ENCODE measurements around the gene RARB.

RARB gene

DNA sequence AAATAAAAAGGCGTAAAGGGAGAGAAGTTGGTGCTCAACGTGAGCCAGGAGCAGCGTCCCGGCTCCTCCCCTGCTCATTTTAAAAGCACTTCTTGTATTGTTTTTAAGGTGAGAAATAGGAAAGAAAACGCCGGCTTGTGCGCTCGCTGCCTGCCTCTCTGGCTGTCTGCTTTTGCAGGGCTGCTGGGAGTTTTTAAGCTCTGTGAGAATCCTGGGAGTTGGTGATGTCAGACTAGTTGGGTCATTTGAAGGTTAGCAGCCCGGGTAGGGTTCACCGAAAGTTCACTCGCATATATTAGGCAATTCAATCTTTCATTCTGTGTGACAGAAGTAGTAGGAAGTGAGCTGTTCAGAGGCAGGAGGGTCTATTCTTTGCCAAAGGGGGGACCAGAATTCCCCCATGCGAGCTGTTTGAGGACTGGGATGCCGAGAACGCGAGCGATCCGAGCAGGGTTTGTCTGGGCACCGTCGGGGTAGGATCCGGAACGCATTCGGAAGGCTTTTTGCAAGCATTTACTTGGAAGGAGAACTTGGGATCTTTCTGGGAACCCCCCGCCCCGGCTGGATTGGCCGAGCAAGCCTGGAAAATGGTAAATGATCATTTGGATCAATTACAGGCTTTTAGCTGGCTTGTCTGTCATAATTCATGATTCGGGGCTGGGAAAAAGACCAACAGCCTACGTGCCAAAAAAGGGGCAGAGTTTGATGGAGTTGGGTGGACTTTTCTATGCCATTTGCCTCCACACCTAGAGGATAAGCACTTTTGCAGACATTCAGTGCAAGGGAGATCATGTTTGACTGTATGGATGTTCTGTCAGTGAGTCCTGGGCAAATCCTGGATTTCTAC lies at the start of gene RARB:
TSS of gene RARB (plus strand) at position 322 of the 847 bp plus-strand sequence. CDS start at position 791, 469 bp downstream.
- no peak for DNase-seq (ENCODE audit: low read depth in 3 of 3)

DNA sequence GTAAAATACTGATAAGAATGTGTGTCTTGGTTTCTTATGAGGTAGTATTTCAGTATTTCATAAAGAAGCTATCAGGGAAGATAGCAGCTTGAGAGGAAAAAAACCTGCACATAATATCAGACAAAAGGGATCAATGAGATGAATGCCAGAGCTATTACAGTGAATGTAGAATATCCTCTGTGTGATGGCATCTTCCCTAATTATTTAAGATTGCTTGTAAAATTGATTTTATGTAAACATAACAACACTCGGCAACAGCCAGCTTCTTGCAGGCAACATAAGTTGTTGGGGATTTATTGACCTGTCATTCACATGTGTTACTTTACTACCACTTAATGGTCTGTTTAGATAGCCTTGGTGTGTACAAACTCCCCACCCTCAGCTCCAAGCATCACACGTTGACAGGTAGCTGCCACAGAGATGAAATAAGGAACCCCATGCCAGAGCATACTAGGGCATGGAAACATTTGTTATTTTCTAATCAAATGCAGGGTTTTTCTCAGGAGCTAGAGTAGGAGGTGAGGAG lies 49.2 kb upstream of the RARB start:
- DNase-seq (ENCODE audit: low read depth in 3 of 3) = no peak

DNA sequence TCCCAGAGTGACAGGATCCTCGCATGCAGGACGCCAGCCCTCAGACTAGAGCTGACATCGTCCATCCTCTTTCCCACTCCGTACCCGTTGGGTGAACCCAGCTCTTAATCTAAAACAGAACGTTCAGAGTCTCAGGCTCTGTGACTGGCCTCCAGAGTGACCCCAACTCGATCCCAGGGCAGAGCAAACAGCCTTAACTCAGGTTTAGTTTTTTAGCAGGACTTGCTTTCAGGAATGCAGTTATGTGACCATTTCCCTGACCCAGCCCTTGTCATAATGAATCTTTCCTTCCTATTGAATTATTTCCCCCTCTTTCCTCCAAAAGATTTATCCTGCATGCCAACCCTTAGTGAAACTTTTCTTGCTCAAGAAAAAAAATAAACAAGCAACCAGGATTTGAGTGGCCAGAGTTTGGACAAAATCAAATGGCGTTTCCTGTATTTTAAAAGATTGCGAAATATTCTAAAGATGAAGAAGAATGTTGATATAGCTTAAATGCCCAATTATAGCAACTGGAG lies 47.8 kb upstream of the RARB start:
- no peak for DNase-seq (ENCODE audit: low read depth in 3 of 3)

DNA sequence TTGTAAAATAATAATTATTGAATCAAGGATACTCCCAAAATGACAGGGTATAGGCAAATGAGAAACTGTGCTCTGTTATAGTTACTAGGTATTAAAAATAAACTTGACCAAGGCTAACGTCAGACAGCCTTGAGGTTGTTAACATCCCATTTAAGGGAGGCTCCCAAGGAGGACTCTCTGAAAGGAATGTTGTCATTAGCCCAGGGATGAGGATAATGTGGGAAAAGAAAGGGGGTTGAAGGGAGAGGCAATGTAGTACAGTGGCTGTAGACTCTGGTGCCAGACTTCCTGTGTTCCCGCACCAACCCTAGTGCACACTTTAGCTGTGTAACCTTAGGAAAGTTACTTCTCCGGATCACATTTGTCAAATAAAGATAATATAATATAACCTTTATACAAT lies 47.0 kb upstream of the RARB start:
- no peak for DNase-seq (ENCODE audit: low read depth in 3 of 3)

DNA sequence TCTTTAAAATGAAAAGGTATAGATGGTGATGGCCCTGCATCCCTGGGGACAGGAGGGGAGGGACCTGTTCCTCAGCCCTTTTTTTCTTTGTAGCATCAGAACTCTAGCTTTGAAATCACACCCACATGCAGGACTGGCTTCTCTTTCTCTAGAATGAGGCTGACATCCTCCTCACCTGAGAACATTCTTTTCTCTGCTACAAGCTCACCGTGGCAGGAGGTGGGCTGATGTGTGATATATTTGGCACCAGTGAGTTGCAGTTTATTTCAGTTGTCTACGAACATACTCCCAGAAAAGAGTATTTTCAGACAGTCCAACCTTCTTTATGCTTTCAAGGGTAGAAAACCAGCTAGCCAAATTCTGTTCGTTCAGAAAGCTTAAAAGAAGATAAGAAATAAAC lies 43.6 kb upstream of the RARB start:
- DNase-seq (ENCODE audit: low read depth in 3 of 3) = no peak

DNA sequence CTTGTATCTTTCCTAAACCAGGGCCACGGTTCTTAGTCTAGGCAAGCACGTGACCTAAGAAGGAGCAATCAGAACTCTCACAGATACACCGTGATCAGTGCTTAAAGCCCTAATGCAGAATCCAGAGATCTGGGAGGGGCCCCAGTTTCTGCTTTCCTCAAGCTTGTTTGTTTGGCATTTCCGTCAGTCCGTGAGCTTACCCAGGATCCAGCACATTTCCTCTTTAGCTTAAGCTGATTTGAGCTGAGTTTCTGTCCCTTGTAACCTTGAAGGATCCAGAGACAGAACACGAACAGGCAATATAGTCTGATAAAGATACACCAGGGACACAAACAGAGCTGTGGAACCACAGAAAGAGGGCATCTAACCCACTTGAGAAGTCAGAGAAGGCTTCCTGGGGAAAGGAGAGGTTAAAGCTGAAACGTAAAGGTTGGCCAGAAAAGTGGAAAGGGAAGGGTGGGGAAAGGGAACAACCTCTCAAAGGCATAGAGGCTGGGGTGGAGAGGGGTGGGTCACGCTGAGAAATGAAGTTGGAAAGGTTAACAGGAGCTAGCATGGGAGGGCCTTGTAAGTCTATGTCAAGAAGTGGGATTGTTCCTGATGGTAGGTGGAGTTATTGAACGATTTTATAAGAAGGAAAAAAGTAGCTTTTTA lies 42.1 kb upstream of the RARB start:
- no peak for DNase-seq (ENCODE audit: low read depth in 3 of 3)

DNA sequence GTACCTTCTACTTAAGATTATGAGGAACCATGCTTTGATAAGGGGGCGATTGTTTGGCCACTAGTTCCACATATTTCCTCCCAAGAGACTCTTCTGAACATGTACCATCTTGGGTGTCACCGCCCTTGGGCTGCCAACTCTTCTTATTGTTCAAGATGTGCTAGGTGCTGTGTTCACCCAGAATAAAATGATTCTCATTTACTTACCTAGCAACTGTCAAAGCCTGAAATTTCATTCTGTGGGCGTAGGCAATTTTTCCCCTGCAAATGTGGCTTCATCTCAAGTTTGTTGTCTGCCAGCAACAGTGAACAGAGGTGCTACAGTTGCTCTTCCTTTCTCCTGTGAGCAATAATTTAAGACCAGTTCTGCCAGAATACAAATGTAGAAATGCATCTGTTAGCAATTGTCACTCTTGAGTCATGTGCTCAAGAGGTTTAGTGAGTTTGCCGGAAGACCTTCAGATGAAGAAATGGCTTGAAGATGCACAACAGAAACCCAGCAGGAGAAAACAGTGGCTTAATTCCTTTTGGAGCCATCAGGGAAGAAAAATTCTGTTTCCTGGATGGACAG lies 41.3 kb upstream of the RARB start:
- no peak for DNase-seq (ENCODE audit: low read depth in 3 of 3)

DNA sequence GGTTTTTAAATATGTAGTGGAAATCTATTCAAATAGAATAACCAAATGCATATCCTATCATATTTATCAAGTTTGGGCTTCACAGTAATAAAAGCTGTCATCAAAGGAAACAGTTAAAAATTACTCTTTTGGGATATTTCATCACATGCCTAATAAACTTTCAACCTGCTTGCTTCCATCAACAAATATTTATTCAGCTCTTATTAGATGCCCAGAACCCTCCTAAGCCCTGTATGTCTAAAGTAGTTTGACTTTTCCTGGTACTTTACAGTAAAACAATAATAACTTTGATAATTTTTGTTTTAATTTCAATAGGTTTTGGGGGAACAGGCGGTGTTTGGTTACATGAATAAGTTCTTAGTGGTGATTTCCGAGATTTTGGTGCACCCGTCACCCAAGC lies 37.5 kb upstream of the RARB start:
- DNase-seq (ENCODE audit: low read depth in 3 of 3) = no peak

DNA sequence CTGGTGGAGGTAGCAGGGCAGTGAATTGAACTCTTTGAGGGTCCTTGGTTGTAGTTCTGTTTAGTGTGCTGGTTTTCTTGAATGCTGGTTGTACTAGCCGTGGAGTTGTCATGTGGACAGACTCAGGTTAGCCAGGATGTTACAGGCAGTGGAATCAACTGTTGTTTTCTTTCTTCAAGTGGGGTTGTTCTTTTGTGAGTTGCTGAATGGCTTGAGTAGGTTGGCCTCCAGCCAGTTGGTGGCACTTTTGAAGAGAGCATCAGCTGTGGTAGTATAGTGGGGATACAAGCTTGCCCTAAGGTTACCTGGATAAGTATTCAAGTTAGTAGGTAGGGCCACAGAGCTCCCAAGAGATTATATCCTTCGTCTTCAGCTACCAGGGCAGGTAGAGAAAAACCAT lies 31.8 kb upstream of the RARB start:
- DNase-seq (ENCODE audit: low read depth in 3 of 3) = no peak

DNA sequence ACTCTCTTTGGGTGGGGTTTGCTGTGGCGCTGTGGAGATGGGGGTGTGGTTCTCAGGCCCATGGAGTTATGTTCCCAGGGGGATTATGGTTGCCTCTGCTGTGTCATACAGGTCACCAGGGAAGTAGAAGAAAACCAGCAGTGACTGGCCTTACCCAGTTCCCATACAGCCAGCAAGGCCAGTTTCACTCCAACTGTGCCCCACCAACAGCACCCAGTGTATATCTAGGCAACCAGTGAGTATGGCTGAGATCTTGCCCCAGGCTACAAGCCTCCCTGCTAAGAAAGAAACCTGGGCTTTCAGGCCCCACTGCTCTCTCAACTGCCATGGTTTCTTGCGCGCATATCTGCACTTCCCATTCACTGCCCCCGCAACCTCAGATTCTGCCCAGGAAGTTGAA lies 31.4 kb upstream of the RARB start:
- DNase-seq (ENCODE audit: low read depth in 3 of 3) = no peak

DNA sequence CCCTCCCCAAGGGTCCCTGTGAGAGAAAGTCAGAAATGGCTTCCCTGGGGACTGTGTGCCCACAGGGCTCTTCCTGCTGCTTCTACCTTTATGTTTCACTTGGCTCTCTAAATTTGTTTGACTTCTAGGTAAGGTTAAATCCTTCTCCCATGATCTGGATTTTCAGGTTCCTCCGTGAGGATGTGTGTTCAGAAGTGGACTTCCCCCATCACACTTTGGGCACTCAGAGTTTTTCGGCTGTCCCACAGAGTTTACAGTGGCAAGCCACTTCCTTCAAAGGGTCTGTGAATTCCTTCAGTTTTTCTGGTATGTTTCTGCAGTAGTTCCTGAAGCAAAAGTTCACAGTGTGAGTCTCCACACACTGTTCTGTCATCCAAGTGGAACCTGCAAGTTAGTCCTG lies 30.9 kb upstream of the RARB start:
- no peak for DNase-seq (ENCODE audit: low read depth in 3 of 3)

DNA sequence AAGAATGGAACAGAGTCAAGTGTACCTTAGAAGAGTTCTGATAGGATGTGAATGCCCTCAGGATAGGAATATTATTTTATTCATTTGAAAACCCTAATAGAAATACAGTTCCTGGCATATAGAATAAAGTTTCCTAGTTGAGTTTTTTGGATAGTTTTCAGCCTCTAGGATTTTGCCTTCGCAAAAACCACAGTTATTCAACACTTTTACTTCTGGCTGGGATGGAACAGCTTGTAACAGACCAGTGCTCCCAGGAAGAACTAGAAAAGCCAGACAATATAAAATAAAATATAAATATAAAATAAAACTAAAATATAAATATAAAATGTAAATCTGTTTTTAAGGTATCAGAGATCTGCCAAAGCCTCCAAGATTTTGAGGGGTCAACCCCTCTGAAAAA lies 27.5 kb upstream of the RARB start:
- no peak for DNase-seq (ENCODE audit: low read depth in 3 of 3)

DNA sequence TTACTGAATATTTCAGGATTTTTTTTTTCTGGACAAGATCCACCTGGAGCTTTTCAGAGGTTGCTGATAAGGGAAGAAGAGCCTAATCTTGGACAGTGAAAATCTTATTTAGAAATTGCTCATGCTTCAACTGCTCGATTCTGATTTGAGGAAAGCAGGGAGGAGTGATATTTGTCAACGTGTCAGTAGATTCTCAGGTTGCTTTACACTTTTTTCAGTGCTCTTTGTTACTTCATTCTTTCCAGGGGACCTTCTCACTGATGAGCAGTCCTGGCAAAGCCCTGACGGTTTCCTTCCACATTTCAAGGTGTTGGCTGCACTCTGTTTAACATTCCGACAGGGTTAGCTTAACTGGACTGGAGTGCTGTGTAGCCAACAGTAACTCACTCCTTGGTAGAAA lies 24.1 kb upstream of the RARB start:
- DNase-seq (ENCODE audit: low read depth in 3 of 3) = no peak

DNA sequence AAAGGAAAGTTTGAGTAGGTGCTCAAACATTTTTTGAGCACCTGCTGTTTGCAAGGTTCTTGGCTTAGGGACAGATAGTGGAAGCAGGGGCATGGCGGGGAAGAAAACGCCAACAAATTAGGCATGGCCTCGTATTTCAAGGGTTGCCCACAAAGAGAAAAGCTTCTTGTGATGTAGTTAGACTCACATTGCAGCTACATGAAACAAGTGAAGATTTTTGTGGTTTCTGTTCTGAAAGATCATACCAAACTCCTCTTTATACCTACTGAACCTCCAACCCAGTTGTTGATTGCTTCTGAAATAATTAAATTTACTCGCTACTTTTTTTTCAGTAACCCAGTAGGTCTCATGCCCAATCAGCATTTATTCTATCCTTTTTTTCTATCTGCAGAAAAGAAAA lies 23.5 kb upstream of the RARB start:
- DNase-seq (ENCODE audit: low read depth in 3 of 3) = no peak

DNA sequence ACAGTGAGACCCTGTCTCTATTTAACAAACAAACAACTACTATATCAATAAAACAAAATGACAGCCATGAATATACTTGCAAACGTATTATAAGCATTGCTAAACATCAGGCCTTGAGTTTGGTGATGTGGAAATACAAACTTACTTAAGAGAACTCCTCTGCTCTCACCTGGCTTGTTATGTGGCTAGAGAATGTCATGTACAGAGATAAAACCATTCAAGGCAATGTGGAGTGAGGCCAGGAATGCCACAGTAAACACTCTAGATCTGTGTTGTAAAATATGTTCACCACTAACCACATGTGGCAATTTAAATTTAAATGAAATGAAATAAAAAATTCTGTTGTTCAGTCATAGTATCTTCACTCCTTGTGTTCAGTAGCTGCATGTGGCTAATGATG lies 22.7 kb upstream of the RARB start:
- no peak for DNase-seq (ENCODE audit: low read depth in 3 of 3)

DNA sequence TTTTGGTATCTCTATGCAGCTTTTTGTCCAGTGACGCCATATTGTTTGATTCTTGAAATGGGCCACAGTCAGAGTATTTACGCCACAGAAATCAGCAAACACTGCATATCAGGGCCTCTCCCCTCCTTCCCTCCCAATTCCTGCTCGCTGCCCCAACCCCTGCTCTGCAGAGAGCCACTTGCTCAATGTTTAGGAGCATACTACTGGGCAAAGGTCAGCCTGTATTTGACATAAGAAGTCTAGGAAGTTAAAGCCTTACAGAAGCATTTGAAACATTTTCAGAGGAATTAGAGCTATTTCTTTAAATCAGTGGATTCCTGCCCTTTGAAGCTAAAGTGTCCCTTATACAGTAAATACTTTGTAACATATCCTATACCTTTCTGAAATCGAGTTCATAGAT lies 17.4 kb upstream of the RARB start:
- no peak for DNase-seq (ENCODE audit: low read depth in 3 of 3)

DNA sequence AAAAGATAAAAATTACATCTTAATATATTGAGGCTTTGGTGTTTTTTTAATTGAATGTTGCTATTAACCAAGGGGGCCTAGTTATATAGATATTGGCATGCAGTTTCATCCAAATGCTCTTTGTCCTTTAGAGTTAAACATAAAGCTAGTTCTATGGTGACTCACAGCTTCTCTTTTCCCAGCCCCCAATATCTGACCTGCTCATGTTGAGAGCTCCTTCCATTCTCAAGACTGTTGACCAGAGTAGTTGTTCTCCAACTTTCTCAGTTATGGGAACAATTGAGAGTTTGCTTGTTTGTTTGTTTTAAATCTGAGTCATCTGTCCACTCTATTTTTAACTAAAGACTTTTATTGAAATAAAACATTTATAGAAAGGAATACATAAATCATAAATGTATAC lies 15.8 kb upstream of the RARB start:
- no peak for DNase-seq (ENCODE audit: low read depth in 3 of 3)

DNA sequence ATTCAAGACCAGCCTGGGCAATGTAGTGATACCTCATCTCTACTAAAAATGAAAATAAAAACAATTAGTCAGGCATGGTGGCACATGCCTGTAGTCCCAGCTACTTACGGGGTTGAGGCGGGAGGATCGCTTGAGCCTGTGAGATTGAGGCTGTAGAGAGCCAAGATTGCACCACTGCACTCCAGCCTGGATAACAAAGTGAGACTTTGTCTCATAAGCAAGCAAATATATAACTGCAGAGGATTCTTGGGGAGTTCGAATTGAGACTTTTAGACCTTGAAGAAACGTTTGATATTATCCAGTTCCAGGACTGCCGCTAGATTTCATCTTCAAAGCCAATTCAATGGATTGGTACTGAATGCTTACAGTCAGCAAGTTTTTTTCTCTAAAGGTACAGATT lies 11.9 kb upstream of the RARB start:
- no peak for DNase-seq (ENCODE audit: low read depth in 3 of 3)

DNA sequence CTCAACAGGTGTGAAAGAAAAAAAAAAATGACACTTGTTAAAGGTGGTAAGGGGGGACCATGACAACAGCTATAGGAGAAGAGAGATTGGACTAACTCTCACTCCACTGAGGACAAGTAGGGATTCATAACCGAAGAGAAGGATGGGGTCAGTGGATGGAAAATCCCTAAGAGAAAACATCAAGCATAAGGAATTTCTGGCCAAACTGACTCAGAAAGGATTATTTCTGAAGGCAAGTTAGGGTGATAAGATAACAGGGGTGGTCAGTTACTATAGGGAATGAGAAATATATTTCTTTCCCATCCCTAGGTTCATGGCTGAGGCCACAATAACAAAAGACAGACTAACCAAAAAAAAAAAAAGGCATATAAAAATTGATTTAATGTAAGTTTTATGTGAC lies 9.5 kb upstream of the RARB start:
- DNase-seq (ENCODE audit: low read depth in 3 of 3) = no peak

DNA sequence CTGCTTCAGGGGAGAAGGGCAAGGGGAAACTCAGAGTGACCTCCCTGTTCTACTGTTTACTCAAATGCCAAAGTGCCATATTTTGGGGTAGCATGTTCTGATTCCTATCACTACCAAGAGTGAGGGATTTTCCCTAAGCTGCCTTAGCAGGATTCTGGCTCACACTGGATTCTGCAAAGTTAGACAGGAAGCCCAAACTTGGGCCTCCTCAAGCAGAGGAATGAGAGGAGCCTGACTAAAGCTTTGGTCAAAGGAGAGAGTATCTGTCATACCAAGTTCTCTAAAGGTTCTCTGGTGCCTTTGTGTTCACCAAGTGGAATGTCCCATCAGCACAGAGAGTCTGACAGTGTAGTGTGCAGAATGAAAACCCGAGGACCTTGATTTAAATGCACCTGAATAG lies 8.8 kb upstream of the RARB start:
- DNase-seq (ENCODE audit: low read depth in 3 of 3) = no peak

DNA sequence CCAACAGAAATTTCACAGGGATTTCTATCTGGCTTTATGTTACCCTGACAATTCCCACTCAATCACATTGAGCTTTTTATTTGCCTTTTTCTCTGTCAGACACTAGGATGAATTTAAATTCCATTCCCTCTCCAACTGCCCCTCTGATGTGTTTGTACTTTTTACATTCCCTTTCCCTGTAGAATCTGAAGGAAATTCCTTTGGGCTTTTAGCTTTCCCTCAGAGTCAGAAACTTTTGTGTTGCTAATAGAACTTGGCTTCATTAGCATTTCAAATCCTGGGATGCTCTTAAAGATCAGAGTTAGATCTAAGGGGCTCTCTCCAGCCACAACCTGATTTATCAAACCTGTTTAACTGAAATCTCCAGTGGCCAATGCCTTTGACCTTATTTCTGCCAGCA lies 7.9 kb upstream of the RARB start:
- DNase-seq (ENCODE audit: low read depth in 3 of 3) = no peak

DNA sequence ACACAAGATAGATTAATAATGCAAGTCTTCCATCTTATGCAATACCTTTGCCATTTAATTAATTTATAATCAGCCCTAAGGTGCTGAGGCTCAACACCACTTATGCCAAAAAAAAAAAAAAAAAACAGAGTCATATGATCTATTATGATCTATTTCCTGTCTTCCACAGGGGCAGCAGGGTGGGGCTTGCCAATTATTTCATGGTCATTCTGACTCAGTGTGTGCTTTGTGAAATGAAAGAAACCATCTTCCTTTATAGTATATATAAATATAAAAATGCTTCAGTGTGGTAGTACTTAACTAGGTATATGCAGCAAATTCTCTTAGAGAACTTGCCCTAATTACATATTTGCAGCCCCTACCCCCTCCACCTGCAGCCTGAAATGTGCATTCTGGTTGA lies 7.2 kb upstream of the RARB start:
- DNase-seq (ENCODE audit: low read depth in 3 of 3) = no peak

DNA sequence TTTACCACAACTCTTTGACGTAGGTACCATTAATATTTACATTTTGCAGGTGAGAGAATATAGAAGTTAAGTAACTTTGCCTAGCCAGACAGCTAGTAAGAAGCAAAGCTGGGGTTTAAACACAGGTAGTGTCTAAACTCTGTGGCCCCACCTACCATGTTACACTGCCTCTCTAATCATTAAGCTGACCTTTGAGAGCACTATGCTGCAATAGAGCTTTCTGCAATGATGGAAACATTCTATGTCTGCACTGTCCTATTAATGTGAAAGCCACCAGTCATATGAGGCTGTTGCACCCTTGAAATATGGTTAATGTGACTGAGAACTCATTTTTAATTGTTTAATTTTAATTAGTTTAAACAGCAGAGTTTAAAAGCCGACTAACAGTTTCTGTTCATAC lies 6.3 kb upstream of the RARB start:
- no peak for DNase-seq (ENCODE audit: low read depth in 3 of 3)
